ENCODE results near the gene ST6GALNAC3.

GRCh38 chr1:76591963-76592362 lies 517.4 kb downstream of the ST6GALNAC3 start:
- no peak for TF ChIP-seq SP1 (IDR thresholded peaks at IDR 0.05; ENCODE audit: low read depth)
- no peak for TF ChIP-seq CTCF (IDR thresholded peaks at IDR 0.05 in 2 of 3, conservative IDR thresholded peaks at IDR 0.05 in 1 of 3; ENCODE audit: borderline replicate concordance in 1 of 3, insufficient read depth in 1 of 3, low read depth in 2 of 3, low read length in 2 of 3)
- TF ChIP-seq POLR2A (IDR thresholded peaks at IDR 0.05; ENCODE audit: borderline replicate concordance, extremely low read depth, insufficient read depth, insufficient read length), result no peak
- no peak for TF ChIP-seq EZH2 (IDR thresholded peaks at IDR 0.05)
- TF ChIP-seq YY1 (IDR thresholded peaks at IDR 0.05; ENCODE audit: extremely low read depth, insufficient replicate concordance, low read depth, low read length), result no peak
- TF ChIP-seq ZFX (IDR thresholded peaks at IDR 0.05), result no peak

Data from HCT116 (cell line).